GM23248 (cell line): ENCODE results near the gene C17orf114.
A peak's percentile ranks its signal among the peaks of the same experiment; 100 is the strongest.

Source experiments
- DNase-seq: peaks from one replicate; pipeline ENCODE4 v3.0.0-alpha.2; 2015
- H2AFZ ChIP-seq: fragments of 200-600 bp; sonication (generic); 2 replicates; pipeline ENCODE4 v1.6.1; 2016; ENCODE audit warnings: antibody characterized with exemption
- H3F3A ChIP-seq: fragments of 200-600 bp; sonication (generic); 2 replicates; pipeline ENCODE4 v1.6.1; 2016; ENCODE audit warnings: mild to moderate bottlenecking, antibody characterized with exemption, mixed run types; ENCODE audit not compliant: insufficient read depth
- H3K27ac ChIP-seq: fragments of 200-600 bp; sonication (generic); 2 replicates; pipeline ENCODE4 v1.5.1; 2016; ENCODE audit warnings: mild to moderate bottlenecking
- H3K27me3 ChIP-seq: fragments of 200-600 bp; sonication (generic); replicated peaks from 2 replicates; pipeline ENCODE4 v1.6.1; 2016; ENCODE audit warnings: mild to moderate bottlenecking; ENCODE audit not compliant: insufficient read depth
- H3K36me3 ChIP-seq: fragments of 200-600 bp; sonication (generic); 2 replicates; pipeline ENCODE4 v1.6.1; 2016; ENCODE audit warnings: low read depth, mild to moderate bottlenecking
- H3K4me1 ChIP-seq: fragments of 200-600 bp; sonication (generic); 2 replicates; pipeline ENCODE4 v1.6.1; 2016; ENCODE audit warnings: mild to moderate bottlenecking; ENCODE audit not compliant: insufficient read depth
- H3K4me2 ChIP-seq: fragments of 200-600 bp; sonication (generic); one replicate; pipeline ENCODE4 v1.6.1; 2016; ENCODE audit warnings: mild to moderate bottlenecking; ENCODE audit not compliant: unreplicated experiment
- H3K4me3 ChIP-seq: fragments of 200-600 bp; sonication (generic); 2 replicates; pipeline ENCODE4 v1.5.1; 2016; ENCODE audit warnings: mild to moderate bottlenecking
- H3K79me2 ChIP-seq: fragments of 200-600 bp; sonication (generic); 2 replicates; pipeline ENCODE4 v1.6.1; 2016; ENCODE audit warnings: mild to moderate bottlenecking; ENCODE audit not compliant: insufficient read depth
- H3K9ac ChIP-seq: fragments of 200-600 bp; sonication (generic); 2 replicates; pipeline ENCODE4 v1.6.1; 2016; ENCODE audit warnings: mild to moderate bottlenecking
- H3K9me2 ChIP-seq: fragments of 200-600 bp; sonication (generic); 2 replicates; pipeline ENCODE4 v1.6.1; 2016; ENCODE audit warnings: mixed run types, mild to moderate bottlenecking, moderate library complexity; ENCODE audit not compliant: insufficient read depth
- H3K9me3 ChIP-seq: fragments of 200-600 bp; sonication (generic); one replicate; pipeline ENCODE4 v1.6.1; 2017; ENCODE audit warnings: low read depth
- H4K20me1 ChIP-seq: fragments of 200-600 bp; sonication (generic); 2 replicates; pipeline ENCODE4 v1.6.0; 2016; ENCODE audit not compliant: insufficient read depth
- EZH2 ChIP-seq: fragments of 200-600 bp; sonication (generic); IDR thresholded peaks from 2 replicates; pipeline ENCODE4 v1.6.1; 2018; ENCODE audit warnings: antibody characterized with exemption, mild to moderate bottlenecking; ENCODE audit not compliant: insufficient read depth, poor library complexity, severe bottlenecking
- EZH2phosphoT487 ChIP-seq: fragments of 200-600 bp; sonication (generic); IDR thresholded peaks from 2 replicates; pipeline ENCODE4 v1.6.1; 2018; ENCODE audit warnings: antibody characterized with exemption, moderate library complexity, mild to moderate bottlenecking, low read depth; ENCODE audit not compliant: insufficient read depth
- WGBS, 2 experiments: methylation state at CpG; one replicate each; pipeline ENCODE4 v1.1.6; 2015 to 2017; ENCODE audit warnings: low lambda C conversion rate in 2 of 2, low coverage in 1 of 2; ENCODE audit errors: missing lambda C conversion rate in 2 of 2; 5-methylcytosine and 5-hydroxymethylcytosine counted together
- in situ Hi-C: fragments of 300-500 bp; cut with MboI; formaldehyde crosslinking; loops from 2 replicates; pipeline ENCODE4 v1.15.0; 2020

C17orf114 gene

DNA sequence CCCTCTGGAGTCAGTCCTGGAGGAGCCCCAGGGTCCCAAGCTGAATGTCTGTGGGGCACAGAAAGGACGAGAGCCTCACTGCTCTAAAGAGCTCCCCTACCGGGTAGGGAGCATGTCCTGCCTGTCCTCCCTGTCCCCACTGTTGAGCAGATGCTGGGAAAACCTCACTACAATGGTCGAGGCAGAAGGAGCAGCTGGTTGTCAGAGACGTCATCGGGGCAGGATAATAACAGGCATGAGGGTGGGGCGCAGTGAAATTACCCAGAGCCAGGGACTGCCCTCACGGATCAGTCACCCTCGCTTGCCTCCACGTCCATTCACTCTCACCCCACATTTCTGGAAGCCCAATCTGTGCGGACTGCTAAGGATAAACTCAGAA lies 29.9 kb downstream of the C17orf114 start:
- H3F3A ChIP-seq = peaks cover 7% of the 10 kb centered on the region; the same call in 1 of the 2 replicates
- H3K79me2 ChIP-seq = no peaks in the 10 kb centered on the region
- DNase-seq = no peak
- no peak overlapping the region for H3K4me2 ChIP-seq
- H3K4me3 ChIP-seq = no peak overlapping the region
- peaks cover 9% of the 10 kb centered on the region; the same call in 1 of the 2 replicates for H3K4me1 ChIP-seq
- H2AFZ ChIP-seq = no peak overlapping the region
- H3K9ac ChIP-seq = no peak overlapping the region
- no peaks in the 10 kb centered on the region for H4K20me1 ChIP-seq
- H3K27me3 ChIP-seq = peaks cover 11% of the 10 kb centered on the region
- in situ Hi-C loops = no loop called here
- no peaks in the 10 kb centered on the region for H3K9me2 ChIP-seq
- H3K36me3 ChIP-seq = no peaks in the 10 kb centered on the region
- H3K27ac ChIP-seq = no peak overlapping the region
- 43 to 54% methylated on average over 10 of the region's 10 CpGs for WGBS, 2 experiments
- H3K9me3 ChIP-seq = no peaks in the 10 kb centered on the region
- TF ChIP-seq EZH2 = no peak
- TF ChIP-seq EZH2phosphoT487 = no peak

DNA sequence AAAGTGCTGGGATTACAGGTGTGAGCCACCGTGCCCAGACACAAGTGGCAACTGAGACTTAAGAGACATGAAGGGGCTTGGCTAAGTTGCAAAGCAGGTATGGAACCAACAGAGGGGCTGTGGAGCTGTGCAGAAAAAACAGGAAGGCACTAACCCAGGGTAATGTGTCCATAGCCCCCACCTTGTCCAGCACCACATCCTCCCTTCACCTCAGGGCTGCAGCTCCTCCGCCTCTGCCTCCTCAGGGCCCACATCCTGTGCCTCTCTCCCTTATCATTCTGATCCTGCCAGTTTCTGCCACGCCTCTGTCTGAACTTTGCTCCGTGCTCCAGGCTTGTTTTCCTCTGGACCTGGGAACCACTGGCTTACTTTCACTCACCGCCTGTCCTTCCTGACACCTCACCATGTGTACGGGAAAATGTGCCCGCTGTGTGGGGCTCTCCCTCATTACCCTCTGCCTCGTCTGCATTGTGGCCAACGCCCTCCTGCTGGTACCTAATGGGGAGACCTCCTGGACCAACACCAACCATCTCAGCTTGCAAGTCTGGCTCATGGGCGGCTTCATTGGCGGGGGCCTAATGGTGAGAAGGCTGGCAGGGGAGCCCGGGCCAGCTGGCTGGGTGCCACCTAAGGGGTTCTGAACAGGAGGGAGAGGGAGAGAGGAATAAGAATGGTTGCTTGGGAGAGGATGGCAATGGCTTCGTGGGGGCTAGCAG lies 30.5 kb downstream of the C17orf114 start, which contains the start of gene TM4SF5:
TSS of gene TM4SF5 (plus strand) at position 368 of the 716 bp plus-strand sequence. CDS start at position 405, 37 bp downstream.
- in situ Hi-C loops = no loop called here
- Histone ChIP-seq H3K79me2 (no peaks in the 10 kb centered on the region), H2AFZ (no peak within 1 kb of the TSS), H3K36me3 (no peaks in the 10 kb centered on the region), H3K9ac (no peak within 1 kb of the TSS), H3F3A (peaks cover 7% of the 10 kb centered on the region; the same call in 1 of the 2 replicates), H3K4me1 (peaks cover 9% of the 10 kb centered on the region; the same call in 1 of the 2 replicates), H3K4me3 (no peak within 1 kb of the TSS), H4K20me1 (no peaks in the 10 kb centered on the region), H3K4me2 (no peak within 1 kb of the TSS), H3K9me2 (no peaks in the 10 kb centered on the region), H3K27me3 (peaks cover 11% of the 10 kb centered on the region), H3K9me3 (no peaks in the 10 kb centered on the region), H3K27ac (no peak within 1 kb of the TSS)
- no peak for DNase-seq
- TF ChIP-seq EZH2phosphoT487 = no peak
- no peak for TF ChIP-seq EZH2
- 56 to 61% methylated on average over 10 to 13 of the region's 13 CpGs for WGBS, 2 experiments

DNA sequence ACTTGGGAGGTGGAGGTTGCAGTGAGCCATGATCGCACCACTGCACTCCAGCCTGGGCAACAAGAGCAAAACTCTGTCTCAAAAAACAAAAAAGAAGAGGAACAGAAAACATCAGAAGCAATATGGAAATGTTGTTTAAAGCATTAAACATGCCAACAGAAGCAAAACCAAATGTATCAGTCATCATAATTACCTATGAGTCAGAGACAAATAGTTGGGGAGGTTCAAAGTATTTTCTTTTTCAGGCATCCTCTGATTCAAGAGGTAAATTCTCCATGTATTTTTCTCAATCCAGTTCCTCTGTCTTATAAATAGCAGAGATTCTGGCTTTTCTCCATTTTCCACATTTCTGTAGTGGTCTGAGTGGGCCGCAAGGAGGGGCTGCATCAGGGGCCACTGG lies 32.5 kb downstream of the C17orf114 start:
- Histone ChIP-seq H3K27me3 (peaks cover 16% of the 10 kb centered on the region), H3K27ac (no peak overlapping the region), H3K36me3 (no peaks in the 10 kb centered on the region), H3K4me2 (no peak overlapping the region), H3K79me2 (no peaks in the 10 kb centered on the region), H2AFZ (no peak overlapping the region), H3K9me3 (no peaks in the 10 kb centered on the region), H3K4me3 (no peak overlapping the region), H3K4me1 (peaks cover 9% of the 10 kb centered on the region; the same call in 1 of the 2 replicates), H3K9me2 (no peaks in the 10 kb centered on the region), H4K20me1 (no peaks in the 10 kb centered on the region), H3K9ac (no peak overlapping the region), H3F3A (peaks cover 7% of the 10 kb centered on the region; the same call in 1 of the 2 replicates)
- 40 to 60% methylated on average over 2 of the region's 2 CpGs for WGBS, 2 experiments
- in situ Hi-C loops = no loop called here
- no peak for TF ChIP-seq EZH2
- no peak for TF ChIP-seq EZH2phosphoT487
- DNase-seq = peak; percentile 64

DNA sequence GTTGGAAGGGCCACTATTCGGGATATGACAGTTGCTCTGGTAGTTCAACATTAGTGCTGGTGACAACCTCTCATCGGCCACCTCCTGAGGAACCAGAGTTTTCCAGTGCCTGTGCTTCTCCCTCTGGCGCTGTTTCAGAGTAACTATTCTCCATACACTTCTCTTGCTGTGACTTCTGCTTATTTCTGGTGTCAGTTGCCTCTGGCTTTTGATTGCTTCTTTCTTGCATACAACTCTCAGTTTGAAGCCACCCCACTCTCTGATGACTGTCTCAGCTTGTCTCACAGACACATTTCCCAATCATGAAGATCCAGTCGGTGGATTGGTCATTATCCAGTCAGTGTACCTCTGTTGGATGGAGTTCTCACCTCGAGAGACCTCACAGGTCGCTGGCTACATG lies 33.8 kb downstream of the C17orf114 start:
- Histone ChIP-seq H3K36me3 (no peaks in the 10 kb centered on the region), H3K9me2 (no peaks in the 10 kb centered on the region), H3F3A (peaks cover 7% of the 10 kb centered on the region; the same call in 1 of the 2 replicates), H3K4me3 (no peak overlapping the region), H3K27ac (no peak overlapping the region), H3K79me2 (no peaks in the 10 kb centered on the region), H3K4me2 (no peak overlapping the region), H3K9me3 (no peaks in the 10 kb centered on the region), H2AFZ (no peak overlapping the region), H3K27me3 (peaks cover 21% of the 10 kb centered on the region), H3K4me1 (peaks cover 9% of the 10 kb centered on the region; the same call in 1 of the 2 replicates), H3K9ac (no peak overlapping the region), H4K20me1 (no peaks in the 10 kb centered on the region)
- 70% methylated on average over 6 of the region's 6 CpGs for WGBS, 2 experiments
- no peak for TF ChIP-seq EZH2
- TF ChIP-seq EZH2phosphoT487 = no peak
- DNase-seq = no peak
- in situ Hi-C loops = no loop called here
